ENCODE results near the gene MYOD1.

The MYOD1 gene

GRCh38 chr11:17747131-17747955 lies 28.0 kb downstream of the MYOD1 start:
- in situ Hi-C loops (cut with HindIII; ENCODE audit: low sequenced_read_pairs), result no loop called here

- in situ Hi-C loops (cut with HindIII; ENCODE audit: low sequenced_read_pairs), result no loop called here
Measured at GRCh38 chr11:17748044-17748443, 28.7 kb downstream of the MYOD1 start.

- in situ Hi-C loops (cut with HindIII; ENCODE audit: low sequenced_read_pairs), result no loop called here
Measured at GRCh38 chr11:17748761-17749721, 29.7 kb downstream of the MYOD1 start.

GRCh38 chr11:17750013-17750800 lies 30.8 kb downstream of the MYOD1 start:
- in situ Hi-C loops (cut with HindIII; ENCODE audit: low sequenced_read_pairs), result no loop called here

- in situ Hi-C loops (cut with HindIII; ENCODE audit: low sequenced_read_pairs), result no loop called here
Measured at GRCh38 chr11:17750801-17751165, 31.4 kb downstream of the MYOD1 start.

GRCh38 chr11:17751558-17751957 lies 32.2 kb downstream of the MYOD1 start:
- in situ Hi-C loops (cut with HindIII; ENCODE audit: low sequenced_read_pairs), result no loop called here

GRCh38 chr11:17752144-17752543 lies 32.8 kb downstream of the MYOD1 start:
- in situ Hi-C loops (cut with HindIII; ENCODE audit: low sequenced_read_pairs), result no loop called here

- in situ Hi-C loops (cut with HindIII; ENCODE audit: low sequenced_read_pairs), result no loop called here
Measured at GRCh38 chr11:17753153-17753552, 33.8 kb downstream of the MYOD1 start.

- in situ Hi-C loops (cut with HindIII; ENCODE audit: low sequenced_read_pairs), result no loop called here
Measured at GRCh38 chr11:17753641-17754040, 34.3 kb downstream of the MYOD1 start.

- in situ Hi-C loops (cut with HindIII; ENCODE audit: low sequenced_read_pairs), result no loop called here
Measured at GRCh38 chr11:17755891-17756290, 36.5 kb downstream of the MYOD1 start.

GRCh38 chr11:17760102-17761029 lies 41.0 kb downstream of the MYOD1 start:
- in situ Hi-C loops (cut with HindIII; ENCODE audit: low sequenced_read_pairs), result no loop called here

- in situ Hi-C loops (cut with HindIII; ENCODE audit: low sequenced_read_pairs), result no loop called here
Measured at GRCh38 chr11:17762309-17762974, 43.1 kb downstream of the MYOD1 start.

GRCh38 chr11:17763244-17763643 lies 43.9 kb downstream of the MYOD1 start:
- in situ Hi-C loops (cut with HindIII; ENCODE audit: low sequenced_read_pairs), result no loop called here

- in situ Hi-C loops (cut with HindIII; ENCODE audit: low sequenced_read_pairs), result no loop called here
Measured at GRCh38 chr11:17763703-17764102, 44.3 kb downstream of the MYOD1 start.

- in situ Hi-C loops (cut with HindIII; ENCODE audit: low sequenced_read_pairs), result no loop called here
Measured at GRCh38 chr11:17764446-17765218, 45.3 kb downstream of the MYOD1 start.

- in situ Hi-C loops (cut with HindIII; ENCODE audit: low sequenced_read_pairs), result no loop called here
Measured at GRCh38 chr11:17765356-17766072, 46.1 kb downstream of the MYOD1 start.

GRCh38 chr11:17766073-17766359 lies 46.6 kb downstream of the MYOD1 start:
- in situ Hi-C loops (cut with HindIII; ENCODE audit: low sequenced_read_pairs), result no loop called here

- in situ Hi-C loops (cut with HindIII; ENCODE audit: low sequenced_read_pairs), result no loop called here
Measured at GRCh38 chr11:17766590-17766989, 47.2 kb downstream of the MYOD1 start.
